ENCODE data around the gene PEX19.

GRCh38 chr1:160325252-160325651, 40.3 kb upstream of the PEX19 start:
- no peak for TF ChIP-seq EZH2phosphoT487 (IDR thresholded peaks at IDR 0.05; ENCODE audit: borderline replicate concordance, low read depth, low read length)
- TF ChIP-seq, protein P1, sequence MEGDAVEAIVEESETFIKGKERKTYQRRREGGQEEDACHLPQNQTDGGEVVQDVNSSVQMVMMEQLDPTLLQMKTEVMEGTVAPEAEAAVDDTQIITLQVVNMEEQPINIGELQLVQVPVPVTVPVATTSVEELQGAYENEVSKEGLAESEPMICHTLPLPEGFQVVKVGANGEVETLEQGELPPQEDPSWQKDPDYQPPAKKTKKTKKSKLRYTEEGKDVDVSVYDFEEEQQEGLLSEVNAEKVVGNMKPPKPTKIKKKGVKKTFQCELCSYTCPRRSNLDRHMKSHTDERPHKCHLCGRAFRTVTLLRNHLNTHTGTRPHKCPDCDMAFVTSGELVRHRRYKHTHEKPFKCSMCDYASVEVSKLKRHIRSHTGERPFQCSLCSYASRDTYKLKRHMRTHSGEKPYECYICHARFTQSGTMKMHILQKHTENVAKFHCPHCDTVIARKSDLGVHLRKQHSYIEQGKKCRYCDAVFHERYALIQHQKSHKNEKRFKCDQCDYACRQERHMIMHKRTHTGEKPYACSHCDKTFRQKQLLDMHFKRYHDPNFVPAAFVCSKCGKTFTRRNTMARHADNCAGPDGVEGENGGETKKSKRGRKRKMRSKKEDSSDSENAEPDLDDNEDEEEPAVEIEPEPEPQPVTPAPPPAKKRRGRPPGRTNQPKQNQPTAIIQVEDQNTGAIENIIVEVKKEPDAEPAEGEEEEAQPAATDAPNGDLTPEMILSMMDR (conservative IDR thresholded peaks at IDR 0.05; ENCODE audit: low read length), result no peak

Data from OCI-LY7 (cell line).